CD4-positive, alpha-beta T cell treated with Interleukin-17A for 1 hour (primary cell): ENCODE measurements around the gene PTPRN2.
"Not testable (repeated sequence)": the region's sequence is repeated elsewhere in the genome, so short reads cannot be mapped to it uniquely, and the experiment has no call there.

Source experiments
- DNase-seq: peaks from one replicate; pipeline ENCODE4 v3.0.0-alpha.2; 2020

Gene PTPRN2

GRCh38 chr7:157901816-157902610, 685.6 kb downstream of the PTPRN2 start:
- DNase-seq: not testable (repeated sequence)

GRCh38 chr7:157901166-157901565, 686.5 kb downstream of the PTPRN2 start:
- no peak for DNase-seq

GRCh38 chr7:157900556-157900955, 687.1 kb downstream of the PTPRN2 start:
- DNase-seq: no peak

GRCh38 chr7:157900011-157900410, 687.6 kb downstream of the PTPRN2 start:
- DNase-seq: no peak

GRCh38 chr7:157898802-157899505, 688.7 kb downstream of the PTPRN2 start:
- DNase-seq: no peak

GRCh38 chr7:157898261-157898660, 689.4 kb downstream of the PTPRN2 start:
- DNase-seq: no peak

- DNase-seq: no peak
Measured at GRCh38 chr7:157897681-157898080, 689.9 kb downstream of the PTPRN2 start.

GRCh38 chr7:157896774-157897555, 690.7 kb downstream of the PTPRN2 start:
- no peak for DNase-seq

- DNase-seq: not testable (repeated sequence)
Measured at GRCh38 chr7:157896376-157896675, 691.3 kb downstream of the PTPRN2 start.

- DNase-seq: no peak
Measured at GRCh38 chr7:157895520-157896375, 691.9 kb downstream of the PTPRN2 start.

GRCh38 chr7:157895098-157895497, 692.5 kb downstream of the PTPRN2 start:
- not testable (repeated sequence) for DNase-seq

- no peak for DNase-seq
Measured at GRCh38 chr7:157893535-157894044, 694.0 kb downstream of the PTPRN2 start.

GRCh38 chr7:157892751-157893523, 694.7 kb downstream of the PTPRN2 start:
- DNase-seq: no peak

- DNase-seq: peak; percentile 12
Measured at GRCh38 chr7:157890921-157891401, 696.7 kb downstream of the PTPRN2 start.

GRCh38 chr7:157889480-157889879, 698.1 kb downstream of the PTPRN2 start:
- DNase-seq: no peak

- DNase-seq: no peak
Measured at GRCh38 chr7:157888579-157888978, 699.0 kb downstream of the PTPRN2 start.

GRCh38 chr7:157887400-157887799, 700.2 kb downstream of the PTPRN2 start:
- DNase-seq: no peak

GRCh38 chr7:157886711-157887110, 700.9 kb downstream of the PTPRN2 start:
- no peak for DNase-seq

- DNase-seq: no peak
Measured at GRCh38 chr7:157886266-157886665, 701.4 kb downstream of the PTPRN2 start.

GRCh38 chr7:157885140-157885539, 702.5 kb downstream of the PTPRN2 start:
- DNase-seq: no peak

- DNase-seq: no peak
Measured at GRCh38 chr7:157884461-157885062, 703.1 kb downstream of the PTPRN2 start.
